ENCODE results near the gene CENPP.

DNA sequence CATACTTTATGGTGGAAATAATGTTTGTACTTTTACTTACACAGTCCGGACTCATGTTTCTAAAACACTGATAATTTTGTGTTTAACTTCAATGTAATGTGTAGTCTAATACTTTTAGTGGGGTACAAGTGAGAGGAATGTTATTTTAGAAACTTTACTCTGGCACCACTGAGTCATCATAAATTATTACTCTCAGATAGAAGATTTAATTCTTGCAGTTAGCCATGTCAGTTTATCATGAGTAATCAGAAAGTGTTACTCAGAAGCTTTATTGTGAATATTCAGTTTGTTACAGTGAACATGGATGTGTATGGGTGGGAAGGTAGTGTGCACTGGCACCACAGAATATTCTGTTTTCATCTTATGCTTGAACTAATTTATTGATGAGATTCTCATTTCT lies 58.6 kb downstream of the CENPP start:
- TF ChIP-seq, protein P1, sequence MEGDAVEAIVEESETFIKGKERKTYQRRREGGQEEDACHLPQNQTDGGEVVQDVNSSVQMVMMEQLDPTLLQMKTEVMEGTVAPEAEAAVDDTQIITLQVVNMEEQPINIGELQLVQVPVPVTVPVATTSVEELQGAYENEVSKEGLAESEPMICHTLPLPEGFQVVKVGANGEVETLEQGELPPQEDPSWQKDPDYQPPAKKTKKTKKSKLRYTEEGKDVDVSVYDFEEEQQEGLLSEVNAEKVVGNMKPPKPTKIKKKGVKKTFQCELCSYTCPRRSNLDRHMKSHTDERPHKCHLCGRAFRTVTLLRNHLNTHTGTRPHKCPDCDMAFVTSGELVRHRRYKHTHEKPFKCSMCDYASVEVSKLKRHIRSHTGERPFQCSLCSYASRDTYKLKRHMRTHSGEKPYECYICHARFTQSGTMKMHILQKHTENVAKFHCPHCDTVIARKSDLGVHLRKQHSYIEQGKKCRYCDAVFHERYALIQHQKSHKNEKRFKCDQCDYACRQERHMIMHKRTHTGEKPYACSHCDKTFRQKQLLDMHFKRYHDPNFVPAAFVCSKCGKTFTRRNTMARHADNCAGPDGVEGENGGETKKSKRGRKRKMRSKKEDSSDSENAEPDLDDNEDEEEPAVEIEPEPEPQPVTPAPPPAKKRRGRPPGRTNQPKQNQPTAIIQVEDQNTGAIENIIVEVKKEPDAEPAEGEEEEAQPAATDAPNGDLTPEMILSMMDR (IDR thresholded peaks at IDR 0.05; ENCODE audit: insufficient read depth, low read length, poor library complexity, severe bottlenecking): no peak
- no peak for TF ChIP-seq EZH2phosphoT487 (conservative IDR thresholded peaks at IDR 0.05; ENCODE audit: low read length)
